ENCODE measurements around the gene SFMBT1. TPM values are rescaled to one million over a fixed set of nuclear protein-coding genes. Genes with fewer than 3 reads are reported as not detected.
A peak's percentile ranks its signal among the peaks of the same experiment; 100 is the strongest.

Gene SFMBT1
- total and polyA plus RNA-seq, 2 of the 8 experiments (the other 6 are each of a cell fraction or from before 2014, with no cell fraction given) = 8.1 to 16.8 TPM

DNA sequence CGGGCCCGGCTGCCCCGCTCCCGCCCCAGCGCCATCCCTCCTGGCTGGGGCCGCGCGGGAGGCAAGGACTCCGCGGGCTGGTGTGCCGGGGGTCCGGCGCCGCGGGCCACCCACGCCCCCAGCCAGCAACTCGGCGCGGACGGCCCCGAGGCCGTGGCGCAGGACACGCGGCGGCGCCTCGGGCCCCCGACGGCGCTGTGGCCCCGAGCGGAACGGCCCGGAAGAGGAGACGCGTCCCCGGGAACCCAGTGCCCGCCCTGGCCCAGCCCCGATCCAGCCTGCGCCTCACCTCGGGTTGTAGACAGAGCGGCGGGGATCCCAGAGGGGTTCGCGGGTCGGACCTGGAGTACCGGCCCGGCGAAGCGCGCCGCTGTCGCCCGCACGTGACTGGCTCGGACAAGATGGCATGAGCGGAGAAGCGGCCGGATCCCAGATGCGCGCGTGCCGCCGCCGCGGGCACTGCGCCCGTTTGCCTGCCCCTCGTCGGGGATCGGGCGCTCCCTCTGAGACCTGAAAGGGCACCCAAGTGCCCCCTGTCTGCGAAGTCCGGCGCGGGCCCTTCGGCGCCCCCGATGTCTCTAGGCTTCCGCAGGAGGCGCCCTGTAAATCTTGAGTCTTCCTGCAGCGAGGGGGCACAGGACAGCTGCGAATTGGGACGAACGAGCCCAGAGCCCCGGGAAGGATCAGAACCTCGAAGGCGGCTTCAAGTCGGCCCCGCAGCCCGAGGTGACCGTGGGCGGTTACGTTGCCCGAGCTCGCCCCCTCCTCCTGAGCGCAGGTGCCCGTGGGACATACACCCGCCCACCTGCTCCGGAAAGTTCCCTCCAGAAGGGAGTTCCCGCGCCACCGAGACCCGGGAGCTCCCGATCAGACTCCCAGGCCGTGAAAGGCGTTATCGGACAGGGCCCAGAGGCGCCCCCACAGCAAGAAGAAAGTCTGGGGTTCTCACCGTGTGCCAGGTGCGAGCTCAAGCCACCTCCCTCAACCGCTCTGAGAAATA, 598 bp upstream of the SFMBT1 start (continued):
- TF ChIP-seq, protein P1, sequence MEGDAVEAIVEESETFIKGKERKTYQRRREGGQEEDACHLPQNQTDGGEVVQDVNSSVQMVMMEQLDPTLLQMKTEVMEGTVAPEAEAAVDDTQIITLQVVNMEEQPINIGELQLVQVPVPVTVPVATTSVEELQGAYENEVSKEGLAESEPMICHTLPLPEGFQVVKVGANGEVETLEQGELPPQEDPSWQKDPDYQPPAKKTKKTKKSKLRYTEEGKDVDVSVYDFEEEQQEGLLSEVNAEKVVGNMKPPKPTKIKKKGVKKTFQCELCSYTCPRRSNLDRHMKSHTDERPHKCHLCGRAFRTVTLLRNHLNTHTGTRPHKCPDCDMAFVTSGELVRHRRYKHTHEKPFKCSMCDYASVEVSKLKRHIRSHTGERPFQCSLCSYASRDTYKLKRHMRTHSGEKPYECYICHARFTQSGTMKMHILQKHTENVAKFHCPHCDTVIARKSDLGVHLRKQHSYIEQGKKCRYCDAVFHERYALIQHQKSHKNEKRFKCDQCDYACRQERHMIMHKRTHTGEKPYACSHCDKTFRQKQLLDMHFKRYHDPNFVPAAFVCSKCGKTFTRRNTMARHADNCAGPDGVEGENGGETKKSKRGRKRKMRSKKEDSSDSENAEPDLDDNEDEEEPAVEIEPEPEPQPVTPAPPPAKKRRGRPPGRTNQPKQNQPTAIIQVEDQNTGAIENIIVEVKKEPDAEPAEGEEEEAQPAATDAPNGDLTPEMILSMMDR (IDR thresholded peaks at IDR 0.05; ENCODE audit: control extremely low read depth in 1 of 3, insufficient read depth in 1 of 3, low read depth in 1 of 3, low read length in 3 of 3) = peak; percentile 67 to 99 (median 68)
- TF ChIP-seq EZH2 (IDR thresholded peaks at IDR 0.05; ENCODE audit: low read depth, low read length, severe bottlenecking) = peak; percentile 43
- TF ChIP-seq, protein P2, sequence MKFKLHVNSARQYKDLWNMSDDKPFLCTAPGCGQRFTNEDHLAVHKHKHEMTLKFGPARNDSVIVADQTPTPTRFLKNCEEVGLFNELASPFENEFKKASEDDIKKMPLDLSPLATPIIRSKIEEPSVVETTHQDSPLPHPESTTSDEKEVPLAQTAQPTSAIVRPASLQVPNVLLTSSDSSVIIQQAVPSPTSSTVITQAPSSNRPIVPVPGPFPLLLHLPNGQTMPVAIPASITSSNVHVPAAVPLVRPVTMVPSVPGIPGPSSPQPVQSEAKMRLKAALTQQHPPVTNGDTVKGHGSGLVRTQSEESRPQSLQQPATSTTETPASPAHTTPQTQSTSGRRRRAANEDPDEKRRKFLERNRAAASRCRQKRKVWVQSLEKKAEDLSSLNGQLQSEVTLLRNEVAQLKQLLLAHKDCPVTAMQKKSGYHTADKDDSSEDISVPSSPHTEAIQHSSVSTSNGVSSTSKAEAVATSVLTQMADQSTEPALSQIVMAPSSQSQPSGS (IDR thresholded peaks at IDR 0.05; ENCODE audit: low read length) = no peak
- TF ChIP-seq RBBP5 (IDR thresholded peaks at IDR 0.05; ENCODE audit: borderline replicate concordance, low read depth, low read length) = peak; percentile 49; the same call in 1 of the 2 replicates
- TF ChIP-seq HDAC2 (IDR thresholded peaks at IDR 0.05; ENCODE audit: borderline replicate concordance in 1 of 2, low read depth in 2 of 2, low read length in 2 of 2) = 0 out of 4 replicates have a peak, but pooled peaks of 1 of the 2 experiments have one; percentile 46
- TF ChIP-seq TAF1 (IDR thresholded peaks at IDR 0.05; ENCODE audit: low read depth, low read length) = peak; percentile 19; the same call in 1 of the 2 replicates
- peak; percentile 51; the same call in 1 of the 2 replicates for TF ChIP-seq USF2 (IDR thresholded peaks at IDR 0.05; ENCODE audit: low read length)
- TF ChIP-seq CBX5 (IDR thresholded peaks at IDR 0.05; ENCODE audit: low read depth, low read length) = no peak
- no peak for TF ChIP-seq JUND (IDR thresholded peaks at IDR 0.05; ENCODE audit: low read length)
- TF ChIP-seq CHD2 (IDR thresholded peaks at IDR 0.05; ENCODE audit: low read length) = no peak
- peak in 1 of 2 experiments; percentile 63; a peak in 2 of 3 replicates for TF ChIP-seq POLR2A (IDR thresholded peaks at IDR 0.05; ENCODE audit: control extremely low read depth in 1 of 2, low read depth in 2 of 2, low read length in 2 of 2)
- peak; percentile 55 for TF ChIP-seq ASH2L (IDR thresholded peaks at IDR 0.05; ENCODE audit: low read length)
- TF ChIP-seq KDM1A (IDR thresholded peaks at IDR 0.05; ENCODE audit: borderline replicate concordance, low read length) = peak; percentile 22; the same call in 1 of the 2 replicates
- TF ChIP-seq GABPA (IDR thresholded peaks at IDR 0.05; ENCODE audit: borderline replicate concordance, insufficient read depth, low read length) = 0 out of 2 replicates have a peak, but pooled peaks have one; percentile 54
- peak; percentile 45 for TF ChIP-seq TAF7 (optimal IDR thresholded peaks at IDR 0.05; ENCODE audit: borderline replicate concordance, low read depth, low read length)
- peak; percentile 88 for TF ChIP-seq MAX (IDR thresholded peaks at IDR 0.05)
